NCI-H526 treated with DMSO at 0.1 percent for 48 hours (cell line): ENCODE data around the gene TCF7L1.
A peak's percentile ranks its signal among the peaks of the same experiment; 100 is the strongest.
"Not testable (repeated sequence)": the region's sequence is repeated elsewhere in the genome, so short reads cannot be mapped to it uniquely, and the experiment has no call there.

ENCODE experiments used
- DNase-seq: peaks from one replicate; lab custom pipeline; 2025; lab: John Stamatoyannopoulos, UW

TCF7L1 gene

DNA sequence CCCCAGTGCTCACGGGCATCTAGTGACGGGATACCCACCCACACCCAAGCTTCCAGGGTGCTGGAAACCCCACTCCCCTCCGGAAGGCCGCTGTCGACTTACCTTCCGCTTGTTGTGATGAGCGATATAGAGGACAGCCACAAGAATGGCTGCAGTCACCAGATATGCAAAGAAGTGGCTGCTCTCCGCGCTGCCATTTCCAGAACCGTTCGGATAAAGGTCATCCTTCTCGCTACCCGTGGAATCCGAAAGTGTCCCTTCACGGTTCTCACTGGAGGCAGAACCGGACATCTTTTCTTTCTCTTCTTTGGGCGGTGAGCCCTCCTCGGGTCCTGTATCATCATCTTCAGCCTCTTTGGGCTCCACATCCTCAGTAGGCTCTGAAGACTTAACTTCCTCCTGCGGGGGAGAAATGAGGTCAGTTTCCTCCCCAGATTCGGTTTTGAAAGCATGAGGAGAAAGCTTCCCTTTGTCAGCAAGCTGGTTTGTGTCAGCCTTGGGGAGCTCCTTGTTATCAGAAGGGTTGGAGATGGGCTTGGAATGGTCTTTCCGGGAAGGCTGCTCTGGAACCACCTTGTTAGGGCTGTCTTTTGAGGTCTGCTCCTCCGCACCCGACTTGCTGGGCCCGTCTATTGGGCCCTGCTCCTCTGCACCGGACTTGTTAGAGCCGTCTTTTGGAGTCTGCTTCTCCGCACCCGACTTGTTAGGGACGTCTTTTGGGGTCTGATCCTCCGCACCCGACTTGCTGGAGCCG, 193.4 kb downstream of the TCF7L1 start:
- DNase-seq: peak; percentile 37

DNA sequence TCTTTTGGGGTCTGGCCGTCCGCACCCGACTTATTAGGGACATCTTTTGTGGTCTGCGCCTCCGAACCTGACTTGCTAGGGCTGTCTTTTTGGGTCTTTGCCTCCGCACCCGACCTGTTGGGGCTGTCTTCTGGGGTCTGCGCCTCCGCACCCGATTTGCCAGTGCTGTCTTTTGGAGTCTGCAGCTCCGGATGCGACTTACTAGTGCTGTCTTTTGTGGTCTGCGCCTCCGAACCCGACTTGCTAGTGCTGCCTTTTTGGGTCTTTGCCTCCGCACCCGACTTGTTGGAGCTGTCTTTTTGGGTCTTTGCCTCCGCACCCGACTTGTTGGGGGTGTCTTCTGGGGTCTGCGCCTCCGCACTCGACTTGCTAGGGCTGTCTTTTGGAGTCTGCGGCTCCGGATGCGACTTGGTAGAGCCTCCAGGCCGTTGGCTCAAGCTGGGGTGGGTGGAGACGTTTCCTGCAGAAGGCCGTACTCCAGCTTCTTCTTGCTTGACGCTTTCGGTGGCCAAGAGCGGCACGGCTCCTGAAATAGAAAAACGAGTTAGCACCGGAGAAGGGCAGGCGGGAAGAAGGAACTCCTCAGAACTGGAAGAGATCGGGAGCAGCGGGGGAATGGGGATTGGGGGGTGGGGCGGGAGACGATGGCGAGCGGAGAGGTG, 194.1 kb downstream of the TCF7L1 start:
- peak; percentile 40 for DNase-seq

DNA sequence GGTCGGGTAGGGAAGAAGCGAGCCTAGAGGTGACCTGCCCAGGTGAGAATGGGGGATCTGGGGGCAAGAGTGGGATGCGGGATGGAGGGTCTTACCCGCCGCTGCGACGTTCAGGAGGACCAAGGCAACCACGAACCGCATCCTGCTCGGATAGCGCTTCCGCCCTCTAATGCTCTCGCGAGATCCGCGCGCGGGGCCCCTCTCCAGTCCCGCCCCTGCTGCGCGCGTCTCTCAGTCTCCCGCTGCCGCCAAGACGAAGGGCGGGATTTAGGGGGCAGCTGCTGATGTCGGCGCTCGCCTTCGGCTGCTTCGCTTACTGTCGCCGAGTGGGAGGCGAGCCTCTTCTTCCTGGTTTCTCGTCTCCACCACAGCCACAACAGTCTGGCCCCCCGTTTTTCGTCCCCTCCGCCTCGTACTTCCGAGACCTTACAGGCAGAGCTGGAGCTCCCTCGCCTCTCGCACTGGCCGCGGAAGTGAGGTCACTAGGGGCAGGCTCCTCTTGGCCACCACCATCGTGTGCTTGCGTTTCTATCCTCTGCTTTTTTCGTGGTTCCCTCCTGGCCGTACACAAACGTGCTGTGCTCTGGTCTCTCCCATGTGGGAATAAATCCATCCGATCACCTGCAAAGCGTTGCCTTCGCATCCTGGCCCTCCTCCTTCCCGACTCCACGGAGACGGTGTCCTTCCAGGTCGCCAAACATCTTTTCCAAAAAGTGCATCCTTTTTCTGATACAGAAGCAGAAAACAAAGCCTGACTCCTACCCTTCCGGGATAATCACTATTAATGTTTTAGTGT, 194.8 kb downstream of the TCF7L1 start, which contains the start of gene TGOLN2:
Gene TGOLN2 (minus strand): TSS at position 168 of the 796 bp plus-strand sequence. CDS start 27 bp downstream, at position 141.
- peak; percentile 83 for DNase-seq

DNA sequence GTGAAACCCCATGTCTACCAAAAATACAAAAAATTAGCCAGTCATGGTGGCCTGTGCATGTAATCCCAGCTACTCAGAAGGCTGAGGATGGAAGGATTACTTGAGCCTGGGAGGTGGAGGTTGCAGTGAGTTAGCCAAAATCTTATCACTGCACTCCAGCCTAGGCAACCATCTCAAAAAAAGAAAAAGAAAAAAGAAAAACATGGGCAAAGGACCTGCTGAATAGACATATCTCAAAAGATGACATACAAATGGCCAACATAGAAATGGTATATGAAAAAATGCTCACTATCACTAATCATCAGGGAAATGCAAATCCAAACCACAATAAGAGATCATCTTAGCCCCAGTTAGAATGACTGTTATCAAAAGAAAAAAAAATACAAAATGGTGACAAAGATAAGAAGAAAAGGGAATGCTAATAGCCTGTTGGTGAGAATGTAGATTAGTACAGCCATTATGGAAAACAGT, 196.0 kb downstream of the TCF7L1 start:
- DNase-seq: no peak

DNA sequence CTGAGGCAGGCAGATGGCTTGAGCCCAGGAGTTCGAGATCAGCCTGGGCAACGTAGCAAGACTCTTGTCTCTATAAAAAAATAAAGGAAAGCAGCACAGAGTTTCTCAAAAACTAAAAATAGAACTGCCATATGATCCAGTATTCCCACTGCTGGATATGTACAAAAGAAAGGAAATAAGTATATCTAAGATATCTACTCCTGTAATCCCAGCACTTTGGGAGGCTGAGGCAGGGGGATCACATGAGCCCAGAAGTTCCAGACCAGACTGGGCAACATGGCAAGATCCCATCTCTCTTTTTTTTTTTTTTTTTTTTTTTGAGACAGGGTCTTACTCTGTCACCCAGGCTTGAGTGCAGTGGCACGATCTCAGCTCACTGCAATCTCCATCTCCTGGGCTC, 196.5 kb downstream of the TCF7L1 start:
- DNase-seq: not testable (repeated sequence)

DNA sequence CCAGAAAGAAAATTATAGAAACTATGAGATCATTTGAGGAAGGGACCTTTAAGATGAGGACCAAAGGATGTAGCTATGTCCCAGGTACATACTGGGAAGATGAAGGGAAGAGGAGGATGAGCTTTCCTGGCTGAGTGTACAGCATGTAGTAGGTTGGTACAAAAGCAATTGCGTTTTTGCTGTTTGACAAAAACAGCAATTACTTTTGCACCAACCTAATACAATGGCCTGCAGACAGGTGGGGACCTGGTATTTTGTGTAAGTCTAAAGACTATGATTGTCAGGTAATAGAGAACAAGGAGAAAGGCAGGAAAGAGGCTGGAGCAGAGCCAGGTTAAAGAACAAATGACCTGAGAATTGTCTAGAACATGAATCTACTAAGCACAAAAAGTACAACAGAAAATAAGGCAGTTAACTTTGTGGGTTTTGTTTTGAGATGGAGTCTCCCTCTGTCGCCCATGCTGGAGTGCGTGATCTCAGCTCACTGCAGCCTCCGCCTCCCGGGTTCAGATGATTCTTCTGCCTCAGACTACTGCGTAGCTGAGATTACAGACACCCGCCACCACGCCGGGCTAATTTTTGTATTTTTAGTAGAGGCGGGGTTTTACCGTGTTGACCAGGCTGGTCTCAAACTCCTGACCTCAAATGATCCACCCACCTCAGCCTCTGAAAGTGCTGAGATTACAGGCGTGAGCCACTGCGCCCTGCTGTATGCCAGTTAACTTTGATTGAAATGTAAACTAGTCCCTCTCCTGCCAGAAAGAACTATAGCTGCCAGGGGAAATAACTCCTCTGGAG, 197.8 kb downstream of the TCF7L1 start:
- DNase-seq: no peak

DNA sequence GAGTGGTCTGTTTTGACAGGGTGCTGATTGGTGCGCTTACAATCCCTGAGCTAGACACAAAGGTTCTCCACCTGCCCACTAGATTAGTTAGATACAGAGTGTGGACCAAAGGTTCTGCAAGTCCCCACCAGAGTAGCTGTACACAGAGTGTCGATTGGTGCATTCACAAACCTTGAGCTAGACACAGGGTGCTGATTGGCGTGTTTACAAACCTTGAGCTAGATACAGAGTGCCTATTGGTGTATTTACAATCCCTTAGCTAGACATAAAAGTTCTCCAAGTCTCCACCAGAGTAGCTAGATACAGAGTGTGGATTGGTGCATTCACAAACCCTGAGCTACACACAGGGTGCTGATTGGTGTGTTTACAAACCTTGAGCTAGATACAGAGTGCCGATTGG, 200.7 kb downstream of the TCF7L1 start:
- not testable (repeated sequence) for DNase-seq

DNA sequence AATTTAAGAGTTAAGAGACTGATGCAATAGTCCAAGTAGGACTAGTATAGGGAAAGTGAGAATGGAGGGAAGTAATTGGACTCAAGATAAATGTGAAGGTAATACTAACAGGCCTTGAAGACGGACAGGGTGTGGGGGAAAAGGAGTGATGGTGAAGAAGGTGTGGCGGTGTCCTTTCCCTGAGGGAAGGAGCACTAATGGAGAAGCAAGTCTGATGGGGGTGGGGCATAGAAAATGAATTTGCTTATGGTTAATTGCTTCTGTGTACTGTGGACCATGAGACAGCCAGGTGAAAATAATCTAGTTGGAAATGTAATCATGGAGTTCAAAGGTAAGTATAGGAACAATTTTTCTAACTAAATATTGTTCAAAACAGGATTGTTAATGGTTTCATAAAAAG, 201.7 kb downstream of the TCF7L1 start:
- DNase-seq: no peak

DNA sequence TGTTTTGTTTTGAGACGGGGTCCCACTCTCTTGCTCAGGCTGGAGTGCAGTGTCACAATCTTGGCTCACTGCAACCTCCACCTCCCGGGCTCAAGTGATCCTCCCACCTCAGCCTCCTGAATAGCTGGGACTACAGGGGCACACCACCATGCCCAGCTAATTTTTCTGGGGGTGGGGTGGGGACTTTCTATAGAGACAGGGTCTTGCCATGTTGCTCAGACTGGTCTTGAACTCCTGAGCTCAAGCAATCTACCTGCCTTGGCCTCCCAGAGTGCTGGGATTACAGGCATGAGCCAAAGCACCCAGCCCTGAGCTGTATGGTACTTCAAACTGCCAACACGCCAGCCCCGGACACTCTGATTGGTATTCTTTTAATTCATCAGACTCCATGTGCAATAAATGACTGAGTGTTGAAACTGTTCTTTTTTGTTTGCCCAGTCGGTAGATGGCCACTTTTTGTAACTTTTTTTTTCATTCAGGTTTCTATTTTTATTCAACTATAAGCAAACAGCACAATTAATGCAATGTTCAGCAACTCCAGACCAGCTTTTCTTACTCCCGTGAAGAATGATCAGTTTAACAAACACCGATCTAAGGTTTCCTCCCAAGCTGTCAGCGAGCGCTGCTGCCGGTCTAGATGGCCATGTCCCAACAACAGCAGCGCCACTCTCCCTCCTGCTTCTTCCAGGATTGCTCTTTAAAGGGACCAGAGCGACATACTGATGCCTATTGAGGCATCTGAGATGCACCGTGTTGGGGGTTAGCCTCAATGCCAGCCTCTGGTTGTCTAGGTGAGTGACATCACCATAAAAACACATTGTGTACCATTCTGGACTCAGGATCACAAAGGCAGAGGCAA, 207.1 kb downstream of the TCF7L1 start:
- no peak for DNase-seq

DNA sequence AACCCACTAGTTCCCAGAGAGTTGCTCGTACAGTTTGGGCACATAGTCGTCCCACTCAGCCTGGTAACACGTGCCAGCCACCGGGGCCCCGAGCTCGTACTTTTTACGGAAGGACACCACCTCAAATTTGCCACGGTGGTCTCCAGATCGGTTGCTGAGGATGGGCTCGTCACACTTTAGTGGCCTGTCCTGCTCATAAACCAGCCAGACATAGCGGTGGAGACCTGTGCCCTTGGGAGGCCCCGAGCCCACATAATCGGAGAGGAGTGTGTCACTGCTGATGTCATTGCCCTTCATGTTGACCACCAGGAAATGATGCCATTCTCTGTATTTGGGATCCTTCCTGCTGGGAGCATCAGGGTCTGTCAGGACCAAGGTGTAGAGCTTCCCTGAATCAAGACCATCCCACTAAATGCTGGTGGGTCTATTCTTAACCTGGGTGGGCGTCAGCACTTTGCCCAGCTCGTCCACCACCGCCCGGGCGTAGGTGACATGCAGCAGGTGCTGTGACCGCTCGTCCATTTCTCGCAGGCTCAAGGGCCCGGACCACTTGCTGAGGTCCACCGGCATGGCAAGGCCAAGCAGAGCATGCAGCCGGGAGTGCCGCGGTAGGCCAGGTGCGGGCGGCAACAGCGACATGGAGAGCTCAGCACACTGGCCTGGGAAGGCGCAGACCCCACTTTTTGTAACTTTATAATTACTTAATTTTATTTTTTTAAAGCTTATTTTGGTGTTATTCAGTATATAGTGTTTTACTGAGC, 208.3 kb downstream of the TCF7L1 start:
- DNase-seq: no peak

DNA sequence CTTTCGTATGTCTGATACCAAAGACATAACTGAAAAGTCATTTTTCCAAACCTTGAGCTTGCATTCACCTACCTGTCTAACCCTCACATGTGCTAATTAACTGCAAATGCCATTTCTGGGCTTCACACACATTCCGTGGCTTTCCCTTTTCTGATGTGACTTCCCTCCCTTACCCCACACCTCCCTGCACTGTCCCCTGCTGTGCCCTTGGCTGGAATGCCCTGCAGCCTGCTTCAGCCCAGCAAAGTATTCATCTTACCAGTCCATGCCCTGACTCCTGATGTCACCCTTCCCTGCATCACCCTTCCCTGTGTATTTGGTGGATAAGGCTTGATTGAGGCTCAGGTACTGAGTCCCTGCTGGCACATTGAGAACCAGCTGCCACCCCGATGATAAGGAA, 209.0 kb downstream of the TCF7L1 start:
- DNase-seq: no peak

DNA sequence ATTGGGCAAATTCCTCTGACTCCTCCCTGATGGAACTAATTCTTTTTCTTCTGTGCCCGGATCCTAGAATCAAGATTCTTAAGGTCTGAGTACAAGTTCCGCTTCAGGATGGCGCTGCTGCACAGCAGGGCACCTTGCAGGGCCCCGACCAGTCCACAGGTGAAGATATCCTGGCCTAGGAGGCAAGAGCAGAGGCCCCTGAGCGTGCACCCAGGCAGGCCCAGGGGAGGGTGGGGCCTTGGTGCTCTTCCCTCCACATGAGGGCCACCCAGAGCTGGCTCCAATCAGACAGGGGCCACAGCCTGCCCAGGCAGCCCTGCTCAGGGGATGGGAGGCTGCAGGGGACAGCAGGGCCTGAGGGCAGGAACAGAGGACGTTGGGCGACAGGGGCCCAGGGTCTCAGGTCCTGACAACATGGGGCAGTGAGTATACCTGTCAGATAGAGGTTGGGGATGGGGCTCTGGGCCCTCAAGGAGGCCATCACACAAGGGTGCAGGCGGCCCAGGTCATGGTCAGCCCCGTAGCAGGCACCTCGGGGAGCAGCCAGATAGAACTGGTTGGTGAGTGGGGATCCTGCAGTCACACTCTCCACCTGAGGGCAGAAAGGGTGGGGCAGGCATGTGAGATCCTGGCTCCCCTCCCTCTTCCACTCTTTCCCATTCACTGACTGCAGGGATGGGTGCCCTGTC, 210.2 kb downstream of the TCF7L1 start:
- not testable (repeated sequence) for DNase-seq

DNA sequence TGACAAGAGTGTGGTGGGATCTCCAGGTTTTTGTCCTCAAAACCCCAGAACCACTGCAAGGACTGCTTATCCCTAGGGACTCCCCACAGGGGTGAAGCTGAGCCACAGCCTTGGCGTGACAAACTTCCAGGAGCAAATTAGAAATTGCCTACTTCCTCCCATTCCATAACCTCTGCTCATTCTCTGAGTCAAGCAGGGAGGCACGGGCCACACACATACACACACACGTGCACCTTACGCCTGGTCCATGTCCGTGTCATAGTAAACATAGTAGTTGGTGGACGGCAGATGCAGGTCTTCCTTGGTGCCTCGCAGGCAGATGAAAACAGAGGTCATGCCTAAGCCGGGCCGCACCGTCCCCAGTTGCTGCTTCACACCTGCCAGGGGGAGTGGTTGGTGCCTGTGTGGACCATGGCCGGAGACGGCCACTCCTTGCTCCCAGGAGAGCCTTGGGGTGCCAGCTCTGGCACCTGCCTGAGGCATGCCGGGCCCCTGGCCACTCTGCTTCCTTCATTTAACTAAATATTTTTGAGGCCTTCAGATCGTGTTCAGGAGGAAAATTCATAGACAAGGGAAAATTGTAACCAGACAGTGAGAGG, 211.3 kb downstream of the TCF7L1 start:
- DNase-seq: no peak

DNA sequence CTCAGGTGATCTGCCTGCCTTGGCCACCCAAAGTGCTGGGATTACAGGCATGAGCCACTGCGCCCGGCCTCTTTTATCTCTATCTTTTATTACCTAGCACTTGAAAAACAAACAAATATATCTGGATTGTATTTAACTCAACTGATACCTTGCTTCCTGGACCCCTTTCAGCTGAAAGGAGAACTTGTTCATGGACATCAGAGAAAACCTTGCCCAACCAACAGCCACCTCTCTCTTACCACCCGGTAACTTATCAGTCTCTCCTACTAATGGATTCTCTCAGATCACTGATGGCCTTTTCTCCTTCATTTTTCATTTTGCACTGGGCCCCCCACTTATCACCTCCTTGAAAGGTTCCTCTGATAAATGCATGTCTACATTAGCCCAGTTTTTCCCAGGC, 214.4 kb downstream of the TCF7L1 start:
- no peak for DNase-seq

DNA sequence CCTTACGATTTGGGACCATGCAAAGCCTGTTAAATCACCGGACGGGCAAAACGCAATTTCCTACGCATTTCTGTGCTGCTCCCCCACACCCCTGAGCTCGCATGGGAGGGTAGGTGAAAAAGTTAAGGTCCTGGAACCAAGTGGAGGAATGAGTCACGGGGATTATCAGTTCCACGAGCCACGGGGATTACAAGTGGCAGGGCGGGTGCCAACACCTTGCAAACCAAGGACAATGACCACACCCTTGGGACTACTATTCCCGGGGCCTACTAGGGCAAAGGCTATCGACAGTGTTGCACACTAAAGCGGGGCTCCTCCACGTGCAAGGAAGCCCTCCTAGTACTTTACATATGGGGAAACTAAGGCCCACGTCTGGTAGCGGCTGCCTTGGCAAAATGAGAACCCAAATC, 220.7 kb downstream of the TCF7L1 start:
- DNase-seq: no peak

DNA sequence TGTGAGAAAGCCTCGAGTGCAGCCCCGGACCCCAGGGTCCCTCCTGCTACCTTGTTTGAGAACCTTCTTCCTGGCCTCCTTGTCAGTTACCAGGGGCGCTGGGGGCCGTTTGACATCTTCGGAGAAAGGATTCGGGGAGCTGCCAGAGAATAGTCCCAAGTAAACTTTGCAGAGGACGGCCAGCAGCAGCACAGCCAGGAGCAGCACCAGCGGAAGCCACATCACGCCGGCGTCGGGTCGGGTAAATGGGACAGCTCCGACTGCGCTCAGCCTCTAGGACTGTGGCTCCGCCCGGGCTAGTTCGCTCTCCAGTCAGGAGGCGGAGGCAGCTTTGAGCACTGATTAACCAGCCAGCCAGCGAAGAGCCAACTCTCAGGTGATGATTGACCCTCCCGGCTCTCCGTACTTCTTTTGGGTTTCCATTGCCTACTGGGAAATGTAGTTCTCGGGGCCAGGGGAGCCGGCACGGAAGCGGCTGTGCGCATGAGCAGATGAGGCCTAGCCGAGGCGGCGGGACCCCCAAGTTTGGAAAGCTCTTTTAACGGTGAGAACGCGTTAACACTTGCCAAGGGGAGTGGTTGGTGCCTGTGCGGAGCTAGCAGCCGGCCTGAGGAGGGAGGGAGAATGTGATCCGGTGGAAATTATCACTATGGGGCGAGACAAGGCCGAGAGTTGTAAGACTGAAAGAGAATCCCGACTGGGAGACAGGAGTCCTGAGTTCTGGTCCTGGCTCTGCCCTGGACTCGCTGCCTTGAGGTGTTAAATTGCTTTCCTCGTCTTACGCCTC, 221.3 kb downstream of the TCF7L1 start, which contains the start of the genes ELMOD3 and RETSAT:
Gene ELMOD3 (plus strand): TSS at position 484 of the 787 bp plus-strand sequence. CDS start 2,430 bp downstream, outside the sequence.
Gene RETSAT (minus strand): TSS at position 243 of the 787 bp plus-strand sequence. CDS start 21 bp downstream, at position 222.
- DNase-seq: peak; percentile 97

DNA sequence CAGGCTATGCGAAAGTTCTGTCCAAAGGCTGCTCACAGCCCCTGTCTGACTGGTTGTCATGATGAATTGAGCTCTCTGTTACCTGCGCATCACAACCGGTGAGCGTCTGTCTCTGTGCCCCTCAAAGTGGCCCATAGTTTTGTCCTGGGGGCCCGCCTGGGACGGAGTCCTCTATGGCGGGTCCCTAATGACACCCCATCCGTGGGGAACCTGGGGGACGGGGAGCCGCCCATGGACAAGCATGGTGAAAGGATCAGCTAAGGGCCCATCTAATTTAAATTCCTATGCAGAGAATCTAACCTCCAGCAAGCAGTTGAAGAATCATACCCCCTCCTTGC, 221.8 kb downstream of the TCF7L1 start:
- DNase-seq: no peak

DNA sequence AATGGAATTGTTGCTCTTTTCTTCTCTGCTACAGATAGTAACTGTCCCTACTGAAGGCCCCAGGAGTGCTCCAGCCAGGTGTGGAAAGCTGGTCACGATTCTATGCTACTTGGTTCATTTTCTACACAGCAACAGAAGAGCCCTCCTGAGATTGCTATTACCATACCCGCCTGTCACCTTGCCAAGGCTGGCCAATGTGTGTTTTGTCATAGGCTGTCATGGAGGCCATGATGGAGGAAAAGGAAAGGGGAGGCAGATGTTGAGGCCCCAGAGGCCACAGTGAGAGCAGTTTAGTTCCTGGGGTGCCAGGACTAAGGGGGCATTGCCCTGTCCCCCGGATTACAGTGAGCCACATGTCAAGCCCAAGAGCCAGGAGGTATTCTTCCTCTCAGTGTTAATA, 222.3 kb downstream of the TCF7L1 start:
- no peak for DNase-seq
